Lower lobe of right lung (tissue), 2 donors: ENCODE data around the gene TMC3. TPM values are rescaled to one million over a fixed set of nuclear protein-coding genes. Genes with fewer than 3 reads are reported as not detected.

Source experiments
- ATAC-seq, 2 donors: fragments of 200-7000 bp; cut with Tn5 transposase; one replicate each; pipeline ENCODE4 v1.9.1; 2020 to 2022; ENCODE audit warnings: mild to moderate bottlenecking in 2 of 2, moderate library complexity in 2 of 2
- DNase-seq: peaks from one replicate; pipeline ENCODE4 v3.0.0-alpha.2; 2020
- H3K27ac ChIP-seq: fragments of 200-600 bp; one replicate; pipeline ENCODE4 v1.8.0; 2022
- H3K27me3 ChIP-seq: fragments of 200-600 bp; one replicate; pipeline ENCODE4 v1.8.0; 2022; ENCODE audit warnings: low read depth
- H3K36me3 ChIP-seq: fragments of 200-600 bp; one replicate; pipeline ENCODE4 v1.8.0; 2022; ENCODE audit warnings: mild to moderate bottlenecking
- H3K4me1 ChIP-seq: fragments of 200-600 bp; one replicate; pipeline ENCODE4 v1.8.0; 2022
- H3K4me3 ChIP-seq: fragments of 200-600 bp; one replicate; pipeline ENCODE4 v1.8.0; 2022; ENCODE audit warnings: mild to moderate bottlenecking
- H3K9me3 ChIP-seq: fragments of 200-600 bp; one replicate; pipeline ENCODE4 v1.8.0; 2022
- CTCF ChIP-seq: fragments of 200-600 bp; IDR thresholded peaks from one replicate; pipeline ENCODE4 v1.8.0; 2022; ENCODE audit warnings: antibody characterized with exemption, mild to moderate bottlenecking
- intact Hi-C: fragments of 100-400 bp; cut with DNase I; formaldehyde crosslinking; loops from one replicate; pipeline ENCODE4 v1.11.0; 2022
- total RNA-seq: library from RNA; stranded (reverse); fragmentation: NEBNext Ultra II Directional; extraction: Animal tissue kit (Norgen Biotek cat#: 25700); gene quantifications from one replicate; pipeline ENCODE4 v1.2.1, GENCODE V29; 2021
- donor health status: DM: no; HTN: yes; CAD: no; lungs with severe emphysema.

Gene TMC3
- total RNA-seq, 1 donor from 2014 or later, result not detected

DNA sequence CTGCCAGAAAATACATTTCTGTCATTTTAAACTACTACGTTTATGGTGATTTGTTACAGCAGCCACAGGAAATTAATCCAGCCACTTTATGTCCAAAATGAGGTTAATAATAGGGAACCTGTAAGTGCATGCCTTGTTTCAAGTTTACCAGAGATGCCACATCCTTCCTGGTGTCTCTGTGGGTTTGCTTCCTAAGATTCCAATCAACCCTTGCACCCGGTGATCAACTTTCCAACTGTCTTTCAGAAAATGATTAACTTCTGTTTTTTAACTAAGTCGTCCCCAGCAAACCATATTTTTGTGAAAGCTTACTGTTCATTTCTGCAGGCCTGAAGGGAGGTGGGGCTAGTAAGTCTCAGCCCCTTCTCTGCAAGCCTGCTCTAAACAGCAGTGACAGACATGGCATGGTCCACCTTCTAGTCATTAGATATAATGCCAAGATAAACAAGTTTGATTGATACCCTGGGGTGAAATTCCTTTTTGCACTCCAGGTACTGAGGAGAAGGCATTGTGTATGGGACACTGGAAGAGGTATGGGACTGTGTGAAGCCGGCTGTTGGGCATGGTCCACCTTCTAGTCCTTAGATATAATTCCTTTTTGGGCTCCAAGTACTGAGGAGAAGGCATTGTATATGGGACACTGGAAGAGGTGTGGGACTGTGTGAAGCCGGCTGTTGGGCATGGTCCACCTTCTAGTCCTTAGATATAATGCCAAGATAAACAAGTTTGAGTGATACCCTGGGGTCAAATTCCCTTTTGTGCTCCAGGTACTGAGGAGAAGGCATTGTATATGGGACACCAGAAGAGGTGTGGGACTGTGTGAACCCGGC, 11.1 kb upstream of the TMC3 start:
- Histone ChIP-seq H3K4me3 (no peak overlapping the region), H3K4me1 (no peaks in the 10 kb centered on the region), H3K36me3 (no peaks in the 10 kb centered on the region), H3K27ac (no peak overlapping the region), H3K9me3 (no peaks in the 10 kb centered on the region), H3K27me3 (no peaks in the 10 kb centered on the region)
- no peak for ATAC-seq
- no peak for TF ChIP-seq CTCF
- intact Hi-C loops, result no loop called here
- DNase-seq, result no peak

DNA sequence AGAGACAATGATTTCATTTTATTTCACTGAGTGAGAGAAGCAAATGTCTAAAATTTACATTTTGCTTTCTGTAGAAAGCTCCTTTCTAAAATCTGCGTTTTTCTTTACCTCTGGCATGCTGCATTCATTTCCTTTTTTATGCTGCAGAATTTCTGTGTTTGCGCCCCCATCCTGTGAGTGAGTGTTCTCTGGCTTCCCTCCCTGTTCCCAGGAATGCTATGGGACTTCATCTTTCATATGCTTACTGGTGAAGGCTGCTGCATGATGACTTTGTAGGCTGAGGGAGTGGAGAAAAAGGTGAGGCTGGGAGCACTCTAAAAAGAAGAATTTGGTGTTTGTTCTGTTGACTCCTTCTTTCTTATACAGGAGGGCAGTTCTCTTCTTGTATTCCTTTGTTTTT, 7.7 kb upstream of the TMC3 start:
- TF ChIP-seq CTCF, result no peak
- ATAC-seq (no peak), DNase-seq (no peak)
- no peaks in the 10 kb centered on the region for H3K27me3 ChIP-seq
- H3K36me3 ChIP-seq, result no peaks in the 10 kb centered on the region
- intact Hi-C loops, result no loop called here
- H3K4me1 ChIP-seq, result no peaks in the 10 kb centered on the region
- H3K9me3 ChIP-seq, result no peaks in the 10 kb centered on the region
- no peak overlapping the region for H3K4me3 ChIP-seq
- no peak overlapping the region for H3K27ac ChIP-seq

DNA sequence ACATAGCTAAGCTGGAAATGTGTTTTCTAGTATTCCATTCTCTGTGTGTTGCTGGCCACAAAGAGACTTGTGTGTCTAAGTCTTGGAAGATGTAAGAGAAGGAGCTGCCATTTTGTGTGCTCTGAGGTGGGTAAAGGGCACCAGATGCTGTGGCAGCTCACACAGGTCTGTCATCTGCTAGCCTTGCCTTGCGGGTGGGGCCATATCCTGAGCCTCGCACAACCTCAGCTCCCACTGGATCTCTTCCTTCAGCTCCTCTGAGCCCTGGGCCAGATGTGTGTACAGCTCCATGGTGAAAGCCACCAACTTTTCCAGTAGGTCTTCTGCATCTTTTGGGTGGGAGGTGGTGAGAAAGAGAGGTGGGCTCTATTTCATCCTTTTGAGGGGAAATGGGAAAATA, 6.7 kb upstream of the TMC3 start:
- Histone ChIP-seq H3K36me3 (no peaks in the 10 kb centered on the region), H3K4me1 (no peaks in the 10 kb centered on the region), H3K27ac (no peak overlapping the region), H3K27me3 (no peaks in the 10 kb centered on the region), H3K4me3 (no peak overlapping the region), H3K9me3 (no peaks in the 10 kb centered on the region)
- TF ChIP-seq CTCF, result no peak
- intact Hi-C loops, result no loop called here
- DNase-seq, result no peak
- ATAC-seq, result no peak

DNA sequence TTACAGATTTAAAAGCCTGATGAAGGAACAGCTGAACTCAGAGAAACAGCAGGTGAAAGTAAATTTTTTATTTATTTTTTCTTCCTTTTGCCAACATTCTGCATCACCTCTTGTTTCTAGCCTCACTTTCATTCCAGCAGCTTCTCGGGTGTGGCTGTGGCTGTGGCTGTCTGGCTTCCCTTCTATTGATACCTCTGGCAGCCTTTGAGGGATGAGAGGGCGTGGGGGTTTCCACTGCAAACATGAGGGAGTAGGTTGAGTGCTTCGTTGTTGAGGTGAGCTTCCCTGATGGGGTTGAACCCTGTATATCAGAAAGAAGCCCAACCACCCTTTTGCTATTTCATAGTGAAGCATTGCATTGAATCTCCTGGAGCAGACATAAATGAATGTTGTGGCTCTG, 6.2 kb upstream of the TMC3 start:
- H3K27ac ChIP-seq, result no peak overlapping the region
- no peak for TF ChIP-seq CTCF
- H3K4me1 ChIP-seq, result no peaks in the 10 kb centered on the region
- H3K9me3 ChIP-seq, result no peaks in the 10 kb centered on the region
- intact Hi-C loops, result no loop called here
- no peaks in the 10 kb centered on the region for H3K36me3 ChIP-seq
- ATAC-seq (no peak), DNase-seq (no peak)
- no peaks in the 10 kb centered on the region for H3K27me3 ChIP-seq
- H3K4me3 ChIP-seq, result no peak overlapping the region

GRCh38 chr15:81379269-81379668, 5.3 kb upstream of the TMC3 start:
- intact Hi-C loops, result no loop called here
- H3K36me3 ChIP-seq, result no peaks in the 10 kb centered on the region
- no peaks in the 10 kb centered on the region for H3K9me3 ChIP-seq
- no peak overlapping the region for H3K27ac ChIP-seq
- ATAC-seq (no peak), DNase-seq (no peak)
- no peaks in the 10 kb centered on the region for H3K4me1 ChIP-seq
- no peaks in the 10 kb centered on the region for H3K27me3 ChIP-seq
- no peak for TF ChIP-seq CTCF
- H3K4me3 ChIP-seq, result no peak overlapping the region
